OCI-LY1 (cell line): ENCODE measurements around the gene E2F3.

ENCODE experiments used
- CTCF ChIP-seq: fragments of 200-600 bp; sonication (generic), shearing (Covaris generic); IDR thresholded peaks from 2 replicates; pipeline ENCODE4 v1.5.1; 2017; ENCODE audit warnings: mild to moderate bottlenecking, antibody characterized with exemption, low read length, moderate library complexity, mixed read lengths
- EZH2 ChIP-seq: fragments of 200-600 bp; sonication (generic), shearing (Covaris generic); IDR thresholded peaks from 2 replicates; pipeline ENCODE4 v1.8.0; 2017; ENCODE audit warnings: borderline replicate concordance, mixed run types, mild to moderate bottlenecking, antibody characterized with exemption, low read length, moderate library complexity, mixed read lengths

GRCh38 chr6:20479526-20479925 is 77.8 kb downstream of the E2F3 start:
- TF ChIP-seq CTCF, result no peak
- no peak for TF ChIP-seq EZH2
